ENCODE data around the gene ARRB1. TPM values are rescaled to one million over a fixed set of nuclear protein-coding genes. Genes with fewer than 3 reads are reported as not detected.

The ARRB1 gene
- polyA plus RNA-seq, 2 of the 4 experiments (the other 2 are of a cell fraction), result 6.8 to 14.3 TPM

DNA sequence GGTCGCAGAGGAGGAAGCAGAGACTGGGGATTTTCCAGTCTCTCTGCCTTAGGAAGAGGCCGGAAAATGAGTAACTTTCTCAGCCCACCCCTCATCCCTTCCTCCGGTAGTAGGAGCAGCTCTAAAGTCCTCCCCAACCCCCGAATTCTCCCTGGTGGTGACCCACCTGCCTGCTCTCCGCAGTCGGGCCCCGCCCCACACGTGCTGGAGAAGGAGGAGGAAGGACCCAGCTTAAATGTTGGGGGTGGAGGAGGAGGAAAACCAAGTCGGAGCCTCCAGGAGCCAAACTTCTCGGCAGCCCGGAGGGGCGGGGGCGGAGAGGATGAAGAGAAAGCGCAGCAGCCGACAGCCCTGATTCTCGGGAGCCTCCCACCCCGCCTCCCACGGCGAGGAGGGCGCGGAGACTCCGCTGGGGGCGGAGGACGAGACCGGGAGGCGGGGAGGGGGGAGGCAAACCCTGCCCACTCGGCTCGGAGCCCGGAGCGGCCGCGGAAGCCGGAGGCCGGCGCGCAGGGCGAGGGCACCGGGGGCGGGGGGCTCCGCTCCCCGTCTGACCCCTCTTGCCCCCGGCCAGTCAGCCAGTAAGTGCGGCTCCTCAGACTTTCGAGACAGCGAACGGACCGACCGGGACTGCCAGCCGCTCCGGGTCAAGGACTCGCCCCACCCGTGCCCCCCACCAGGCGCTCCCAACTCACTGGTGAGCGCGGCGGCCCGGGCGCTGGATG is 111.0 kb downstream of the ARRB1 start, which contains the start of gene TPBGL:
TPBGL (plus strand) TSS at position 464 of the 725 bp plus-strand sequence. CDS start 276 bp downstream, outside the sequence.
- H3K27ac ChIP-seq, result peak within 1 kb of the TSS; percentile 68 to 81; a peak in 5 of 6 replicates
- no peaks in the 10 kb centered on the region for H3K9me3 ChIP-seq
- peak within 1 kb of the TSS; percentile 89 for H3K4me2 ChIP-seq
- no peak for ATAC-seq
- ChIA-PET CTCF (interaction anchor here (0.8 to 19.6 kb wide), 48 partner anchors 8 to 430 kb away, joined by 3 to 445 read pairs (median 7); partner anchors contain the start of genes NEU3 and SLCO2B1), POLR2A (interaction anchor here (1.1 kb wide), 1 partner anchor 316 kb away, joined by 3 read pairs; no protein-coding TSS in a partner anchor)
- no peak for DNase-seq (ENCODE audit: low read depth in 1 of 2, low spot score in 1 of 2)
- H3K4me1 ChIP-seq, result peaks cover 10% of the 10 kb centered on the region; the same call in 2 of the 3 replicates
- FAIRE-seq, result no peak
- TF ChIP-seq ZSCAN20 (CRISPR knock-in tag; IDR thresholded peaks at IDR 0.05), result no peak
- TF ChIP-seq TFCP2L1 (CRISPR knock-in tag; IDR thresholded peaks at IDR 0.05), result no peak
- TF ChIP-seq, protein P1, sequence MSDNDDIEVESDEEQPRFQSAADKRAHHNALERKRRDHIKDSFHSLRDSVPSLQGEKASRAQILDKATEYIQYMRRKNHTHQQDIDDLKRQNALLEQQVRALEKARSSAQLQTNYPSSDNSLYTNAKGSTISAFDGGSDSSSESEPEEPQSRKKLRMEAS (IDR thresholded peaks at IDR 0.05), result no peak
- TF ChIP-seq, protein P2, sequence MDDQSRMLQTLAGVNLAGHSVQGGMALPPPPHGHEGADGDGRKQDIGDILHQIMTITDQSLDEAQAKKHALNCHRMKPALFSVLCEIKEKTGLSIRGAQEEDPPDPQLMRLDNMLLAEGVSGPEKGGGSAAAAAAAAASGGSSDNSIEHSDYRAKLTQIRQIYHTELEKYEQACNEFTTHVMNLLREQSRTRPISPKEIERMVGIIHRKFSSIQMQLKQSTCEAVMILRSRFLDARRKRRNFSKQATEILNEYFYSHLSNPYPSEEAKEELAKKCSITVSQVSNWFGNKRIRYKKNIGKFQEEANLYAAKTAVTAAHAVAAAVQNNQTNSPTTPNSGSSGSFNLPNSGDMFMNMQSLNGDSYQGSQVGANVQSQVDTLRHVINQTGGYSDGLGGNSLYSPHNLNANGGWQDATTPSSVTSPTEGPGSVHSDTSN (IDR thresholded peaks at IDR 0.05), result no peak
- no peak for TF ChIP-seq RFX5 (IDR thresholded peaks at IDR 0.05)
- no peak for TF ChIP-seq EHMT2 (IDR thresholded peaks at IDR 0.05; ENCODE audit: low read depth)
- no peak for TF ChIP-seq RARB (CRISPR knock-in tag; IDR thresholded peaks at IDR 0.05)
- TF ChIP-seq CEBPB (IDR thresholded peaks at IDR 0.05), result no peak
- TF ChIP-seq HOXB5 (CRISPR knock-in tag; IDR thresholded peaks at IDR 0.05), result no peak
- TF ChIP-seq NFE2L2 (conservative IDR thresholded peaks at IDR 0.05; ENCODE audit: low read length), result no peak
- TF ChIP-seq JUN (IDR thresholded peaks at IDR 0.05), result no peak
- no peak for TF ChIP-seq ZFP36 (IDR thresholded peaks at IDR 0.05; ENCODE audit: borderline replicate concordance, partially characterized antibody)
- H3K4me3 ChIP-seq, result peak within 1 kb of the TSS; percentile 54
- WGBS (ENCODE audit: missing lambda C conversion rate), result 10% methylated on average over 20 of the region's 58 CpGs

DNA sequence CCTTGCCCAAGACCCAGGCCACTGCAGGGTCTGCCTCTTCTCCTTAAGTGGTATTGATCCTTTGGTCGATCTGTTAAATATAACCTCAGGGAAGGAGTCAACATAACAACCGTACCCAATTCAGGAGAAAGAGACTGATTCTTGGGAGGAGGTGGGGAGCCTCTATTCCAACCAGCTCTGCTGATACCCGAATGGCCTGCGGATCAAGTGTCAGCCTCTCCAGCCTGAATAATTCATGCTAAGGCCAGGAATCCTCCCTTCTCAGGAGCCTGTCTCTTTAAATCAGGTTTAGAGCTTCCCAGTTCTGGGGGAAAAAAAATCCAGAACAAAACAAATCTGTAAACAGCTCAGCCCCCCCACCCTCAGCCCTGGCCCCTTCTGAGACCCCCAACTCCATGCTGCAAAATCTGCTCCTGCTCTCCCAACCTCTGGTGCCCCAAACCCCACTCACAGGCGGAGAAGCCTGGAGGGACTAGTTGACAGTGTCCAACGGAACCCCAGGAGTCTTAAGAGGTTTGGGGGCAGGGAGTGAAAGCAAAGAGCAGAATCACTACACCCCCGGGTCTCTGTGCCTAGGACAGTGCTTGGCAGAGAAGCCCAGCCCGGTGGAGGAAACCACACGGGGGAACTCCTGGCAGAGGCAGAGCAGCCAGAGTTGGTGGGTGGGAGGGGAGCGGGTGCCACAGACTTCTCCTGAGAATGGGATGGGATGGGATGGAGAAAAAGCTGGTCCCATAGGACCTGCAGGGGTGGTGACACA is 111.8 kb downstream of the ARRB1 start:
- 64% methylated on average over 10 of the region's 10 CpGs for WGBS (ENCODE audit: missing lambda C conversion rate)
- ChIA-PET CTCF (interaction anchor here (1.0 to 19.6 kb wide), 12 partner anchors 11 to 308 kb away, joined by 3 to 445 read pairs (median 44); no protein-coding TSS in a partner anchor), POLR2A (no interaction called here)
- Histone ChIP-seq H3K4me3 (no peak overlapping the region; the same call in 2 of the 3 replicates), H3K27ac (no peak overlapping the region), H3K4me2 (peak overlapping the region; percentile 89; the same call in 2 of the 3 replicates), H3K9me3 (no peaks in the 10 kb centered on the region), H3K4me1 (peaks cover 10% of the 10 kb centered on the region; the same call in 2 of the 3 replicates)
- FAIRE-seq, result no peak
- DNase-seq (ENCODE audit: low read depth in 1 of 2, low spot score in 1 of 2), result no peak
- TF ChIP-seq SMC3 (IDR thresholded peaks at IDR 0.05) (no peak), RFX5 (IDR thresholded peaks at IDR 0.05) (no peak), HDAC2 (IDR thresholded peaks at IDR 0.05) (no peak), ZFP36 (IDR thresholded peaks at IDR 0.05; ENCODE audit: borderline replicate concordance, partially characterized antibody) (no peak), HOXA7 (CRISPR knock-in tag; IDR thresholded peaks at IDR 0.05) (no peak), EHMT2 (IDR thresholded peaks at IDR 0.05; ENCODE audit: low read depth) (no peak), FOXS1 (CRISPR knock-in tag; IDR thresholded peaks at IDR 0.05) (no peak), GATA3 (IDR thresholded peaks at IDR 0.05; ENCODE audit: borderline replicate concordance) (no peak)
- TF ChIP-seq, protein P3, sequence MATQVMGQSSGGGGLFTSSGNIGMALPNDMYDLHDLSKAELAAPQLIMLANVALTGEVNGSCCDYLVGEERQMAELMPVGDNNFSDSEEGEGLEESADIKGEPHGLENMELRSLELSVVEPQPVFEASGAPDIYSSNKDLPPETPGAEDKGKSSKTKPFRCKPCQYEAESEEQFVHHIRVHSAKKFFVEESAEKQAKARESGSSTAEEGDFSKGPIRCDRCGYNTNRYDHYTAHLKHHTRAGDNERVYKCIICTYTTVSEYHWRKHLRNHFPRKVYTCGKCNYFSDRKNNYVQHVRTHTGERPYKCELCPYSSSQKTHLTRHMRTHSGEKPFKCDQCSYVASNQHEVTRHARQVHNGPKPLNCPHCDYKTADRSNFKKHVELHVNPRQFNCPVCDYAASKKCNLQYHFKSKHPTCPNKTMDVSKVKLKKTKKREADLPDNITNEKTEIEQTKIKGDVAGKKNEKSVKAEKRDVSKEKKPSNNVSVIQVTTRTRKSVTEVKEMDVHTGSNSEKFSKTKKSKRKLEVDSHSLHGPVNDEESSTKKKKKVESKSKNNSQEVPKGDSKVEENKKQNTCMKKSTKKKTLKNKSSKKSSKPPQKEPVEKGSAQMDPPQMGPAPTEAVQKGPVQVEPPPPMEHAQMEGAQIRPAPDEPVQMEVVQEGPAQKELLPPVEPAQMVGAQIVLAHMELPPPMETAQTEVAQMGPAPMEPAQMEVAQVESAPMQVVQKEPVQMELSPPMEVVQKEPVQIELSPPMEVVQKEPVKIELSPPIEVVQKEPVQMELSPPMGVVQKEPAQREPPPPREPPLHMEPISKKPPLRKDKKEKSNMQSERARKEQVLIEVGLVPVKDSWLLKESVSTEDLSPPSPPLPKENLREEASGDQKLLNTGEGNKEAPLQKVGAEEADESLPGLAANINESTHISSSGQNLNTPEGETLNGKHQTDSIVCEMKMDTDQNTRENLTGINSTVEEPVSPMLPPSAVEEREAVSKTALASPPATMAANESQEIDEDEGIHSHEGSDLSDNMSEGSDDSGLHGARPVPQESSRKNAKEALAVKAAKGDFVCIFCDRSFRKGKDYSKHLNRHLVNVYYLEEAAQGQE (IDR thresholded peaks at IDR 0.05), result no peak
- TF ChIP-seq, protein P4, sequence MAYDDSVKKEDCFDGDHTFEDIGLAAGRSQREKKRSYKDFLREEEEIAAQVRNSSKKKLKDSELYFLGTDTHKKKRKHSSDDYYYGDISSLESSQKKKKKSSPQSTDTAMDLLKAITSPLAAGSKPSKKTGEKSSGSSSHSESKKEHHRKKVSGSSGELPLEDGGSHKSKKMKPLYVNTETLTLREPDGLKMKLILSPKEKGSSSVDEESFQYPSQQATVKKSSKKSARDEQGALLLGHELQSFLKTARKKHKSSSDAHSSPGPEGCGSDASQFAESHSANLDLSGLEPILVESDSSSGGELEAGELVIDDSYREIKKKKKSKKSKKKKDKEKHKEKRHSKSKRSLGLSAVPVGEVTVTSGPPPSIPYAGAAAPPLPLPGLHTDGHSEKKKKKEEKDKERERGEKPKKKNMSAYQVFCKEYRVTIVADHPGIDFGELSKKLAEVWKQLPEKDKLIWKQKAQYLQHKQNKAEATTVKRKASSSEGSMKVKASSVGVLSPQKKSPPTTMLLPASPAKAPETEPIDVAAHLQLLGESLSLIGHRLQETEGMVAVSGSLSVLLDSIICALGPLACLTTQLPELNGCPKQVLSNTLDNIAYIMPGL (CRISPR knock-in tag; IDR thresholded peaks at IDR 0.05; ENCODE audit: borderline replicate concordance), result no peak
- TF ChIP-seq, protein P5, sequence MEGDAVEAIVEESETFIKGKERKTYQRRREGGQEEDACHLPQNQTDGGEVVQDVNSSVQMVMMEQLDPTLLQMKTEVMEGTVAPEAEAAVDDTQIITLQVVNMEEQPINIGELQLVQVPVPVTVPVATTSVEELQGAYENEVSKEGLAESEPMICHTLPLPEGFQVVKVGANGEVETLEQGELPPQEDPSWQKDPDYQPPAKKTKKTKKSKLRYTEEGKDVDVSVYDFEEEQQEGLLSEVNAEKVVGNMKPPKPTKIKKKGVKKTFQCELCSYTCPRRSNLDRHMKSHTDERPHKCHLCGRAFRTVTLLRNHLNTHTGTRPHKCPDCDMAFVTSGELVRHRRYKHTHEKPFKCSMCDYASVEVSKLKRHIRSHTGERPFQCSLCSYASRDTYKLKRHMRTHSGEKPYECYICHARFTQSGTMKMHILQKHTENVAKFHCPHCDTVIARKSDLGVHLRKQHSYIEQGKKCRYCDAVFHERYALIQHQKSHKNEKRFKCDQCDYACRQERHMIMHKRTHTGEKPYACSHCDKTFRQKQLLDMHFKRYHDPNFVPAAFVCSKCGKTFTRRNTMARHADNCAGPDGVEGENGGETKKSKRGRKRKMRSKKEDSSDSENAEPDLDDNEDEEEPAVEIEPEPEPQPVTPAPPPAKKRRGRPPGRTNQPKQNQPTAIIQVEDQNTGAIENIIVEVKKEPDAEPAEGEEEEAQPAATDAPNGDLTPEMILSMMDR (IDR thresholded peaks at IDR 0.05), result no peak
- TF ChIP-seq, protein P6, sequence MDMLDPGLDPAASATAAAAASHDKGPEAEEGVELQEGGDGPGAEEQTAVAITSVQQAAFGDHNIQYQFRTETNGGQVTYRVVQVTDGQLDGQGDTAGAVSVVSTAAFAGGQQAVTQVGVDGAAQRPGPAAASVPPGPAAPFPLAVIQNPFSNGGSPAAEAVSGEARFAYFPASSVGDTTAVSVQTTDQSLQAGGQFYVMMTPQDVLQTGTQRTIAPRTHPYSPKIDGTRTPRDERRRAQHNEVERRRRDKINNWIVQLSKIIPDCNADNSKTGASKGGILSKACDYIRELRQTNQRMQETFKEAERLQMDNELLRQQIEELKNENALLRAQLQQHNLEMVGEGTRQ (IDR thresholded peaks at IDR 0.05), result no peak
- ATAC-seq, result no peak

Measured in A549 (cell line).